ENCODE results near the gene TNFRSF14.

TNFRSF14 gene

GRCh38 chr1:2556277-2556677 lies at the start of gene TNFRSF14:
Gene TNFRSF14, plus strand, starts transcription at chr1:2556371. Its CDS starts 294 bp downstream, at chr1:2556665.
- in situ Hi-C loops (cut with HindIII; ENCODE audit: low sequenced_read_pairs) = no loop called here

GRCh38 chr1:2506901-2507565 lies 49.1 kb upstream of the TNFRSF14 start:
- in situ Hi-C loops (cut with HindIII; ENCODE audit: low sequenced_read_pairs) = no loop called here

GRCh38 chr1:2507744-2508155 lies 48.4 kb upstream of the TNFRSF14 start:
- in situ Hi-C loops (cut with HindIII; ENCODE audit: low sequenced_read_pairs) = no loop called here

- in situ Hi-C loops (cut with HindIII; ENCODE audit: low sequenced_read_pairs) = no loop called here
These were observed 48.0 kb upstream of the TNFRSF14 start for GRCh38 chr1:2508180-2508579.

GRCh38 chr1:2508751-2509150 lies 47.4 kb upstream of the TNFRSF14 start:
- in situ Hi-C loops (cut with HindIII; ENCODE audit: low sequenced_read_pairs) = no loop called here

GRCh38 chr1:2509589-2509988 lies 46.6 kb upstream of the TNFRSF14 start:
- in situ Hi-C loops (cut with HindIII; ENCODE audit: low sequenced_read_pairs) = no loop called here

- in situ Hi-C loops (cut with HindIII; ENCODE audit: low sequenced_read_pairs) = loop anchor here (10.0 kb wide), 2 partner anchors 86 to 316 kb away; partner anchors contain the start of gene FAAP20
These were observed 45.6 kb upstream of the TNFRSF14 start for GRCh38 chr1:2510366-2511155.

- in situ Hi-C loops (cut with HindIII; ENCODE audit: low sequenced_read_pairs) = loop anchor here (10.0 kb wide), 2 partner anchors 88 to 318 kb away; partner anchors contain the start of gene FAAP20
These were observed 43.2 kb upstream of the TNFRSF14 start for GRCh38 chr1:2512862-2513421.

- in situ Hi-C loops (cut with HindIII; ENCODE audit: low sequenced_read_pairs) = loop anchor here (10.0 kb wide), 2 partner anchors 89 to 319 kb away; partner anchors contain the start of gene FAAP20
These were observed 42.1 kb upstream of the TNFRSF14 start for GRCh38 chr1:2513939-2514652.

- in situ Hi-C loops (cut with HindIII; ENCODE audit: low sequenced_read_pairs) = loop anchor here (10.0 kb wide), 2 partner anchors 90 to 320 kb away; partner anchors contain the start of gene FAAP20
These were observed 41.1 kb upstream of the TNFRSF14 start for GRCh38 chr1:2514863-2515762.

GRCh38 chr1:2515763-2516080 lies 40.4 kb upstream of the TNFRSF14 start:
- in situ Hi-C loops (cut with HindIII; ENCODE audit: low sequenced_read_pairs) = loop anchor here (10.0 kb wide), 2 partner anchors 91 to 321 kb away; partner anchors contain the start of gene FAAP20

- in situ Hi-C loops (cut with HindIII; ENCODE audit: low sequenced_read_pairs) = loop anchor here (10.0 kb wide), 2 partner anchors 91 to 321 kb away; partner anchors contain the start of gene FAAP20
These were observed 40.0 kb upstream of the TNFRSF14 start for GRCh38 chr1:2516124-2516523.

GRCh38 chr1:2516946-2517345 lies 39.2 kb upstream of the TNFRSF14 start:
- in situ Hi-C loops (cut with HindIII; ENCODE audit: low sequenced_read_pairs) = loop anchor here (10.0 kb wide), 2 partner anchors 92 to 322 kb away; partner anchors contain the start of gene FAAP20

- in situ Hi-C loops (cut with HindIII; ENCODE audit: low sequenced_read_pairs) = loop anchor here (10.0 kb wide), 2 partner anchors 93 to 323 kb away; partner anchors contain the start of gene FAAP20
These were observed 38.2 kb upstream of the TNFRSF14 start for GRCh38 chr1:2517966-2518365.

GRCh38 chr1:2518528-2518927 lies 37.6 kb upstream of the TNFRSF14 start:
- in situ Hi-C loops (cut with HindIII; ENCODE audit: low sequenced_read_pairs) = loop anchor here (10.0 kb wide), 2 partner anchors 94 to 324 kb away; partner anchors contain the start of gene FAAP20

- in situ Hi-C loops (cut with HindIII; ENCODE audit: low sequenced_read_pairs) = loop anchor here (10.0 kb wide), 2 partner anchors 94 to 324 kb away; partner anchors contain the start of gene FAAP20
These were observed 37.0 kb upstream of the TNFRSF14 start for GRCh38 chr1:2519029-2519685.

GRCh38 chr1:2519729-2520128 lies 36.4 kb upstream of the TNFRSF14 start:
- in situ Hi-C loops (cut with HindIII; ENCODE audit: low sequenced_read_pairs) = loop anchor here (10.0 kb wide), 2 partner anchors 95 to 325 kb away; partner anchors contain the start of gene FAAP20

- in situ Hi-C loops (cut with HindIII; ENCODE audit: low sequenced_read_pairs) = no loop called here
These were observed 36.0 kb upstream of the TNFRSF14 start for GRCh38 chr1:2520206-2520605.

GRCh38 chr1:2520806-2521205 lies 35.4 kb upstream of the TNFRSF14 start:
- in situ Hi-C loops (cut with HindIII; ENCODE audit: low sequenced_read_pairs) = no loop called here

All from endothelial cell of hepatic sinusoid (primary cell).